ENCODE results near the gene GRAMD4.

The GRAMD4 gene

DNA sequence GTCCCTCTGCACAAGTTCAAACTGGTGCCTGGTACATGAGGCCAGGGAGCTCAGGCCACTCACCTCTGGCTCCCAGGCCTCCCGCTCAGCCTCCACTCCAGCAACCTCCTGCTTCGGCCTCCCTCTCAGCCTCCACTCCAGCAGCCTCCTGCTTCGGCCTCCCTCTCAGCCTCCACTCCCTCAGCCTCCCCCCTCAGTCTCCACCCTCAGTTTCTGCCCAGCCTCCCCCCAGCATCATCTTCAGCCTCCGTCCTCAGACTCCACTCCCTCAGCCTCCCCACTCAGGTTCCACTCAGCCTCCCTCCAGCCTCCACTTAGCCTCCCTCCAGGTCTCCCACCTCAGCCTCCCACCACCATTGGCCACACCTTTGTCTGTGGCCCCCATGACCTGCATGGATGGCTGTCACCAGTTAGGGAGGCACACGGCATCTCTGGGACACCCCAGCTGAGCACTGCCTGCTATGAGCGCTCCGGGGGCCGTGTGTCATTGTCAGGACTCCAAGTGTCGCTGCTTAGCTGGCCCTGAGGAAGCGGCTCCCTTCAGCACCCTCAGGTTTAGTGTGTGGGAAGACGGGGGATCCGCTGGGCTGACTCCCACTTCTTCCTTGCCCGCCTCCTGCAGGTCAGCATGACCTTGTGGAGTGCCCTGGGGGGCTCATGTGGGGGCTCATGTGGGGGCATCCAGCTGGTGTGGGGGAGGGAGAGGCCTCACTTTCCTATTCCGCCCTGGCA is 39.0 kb downstream of the GRAMD4 start:
- FAIRE-seq, result no peak

DNA sequence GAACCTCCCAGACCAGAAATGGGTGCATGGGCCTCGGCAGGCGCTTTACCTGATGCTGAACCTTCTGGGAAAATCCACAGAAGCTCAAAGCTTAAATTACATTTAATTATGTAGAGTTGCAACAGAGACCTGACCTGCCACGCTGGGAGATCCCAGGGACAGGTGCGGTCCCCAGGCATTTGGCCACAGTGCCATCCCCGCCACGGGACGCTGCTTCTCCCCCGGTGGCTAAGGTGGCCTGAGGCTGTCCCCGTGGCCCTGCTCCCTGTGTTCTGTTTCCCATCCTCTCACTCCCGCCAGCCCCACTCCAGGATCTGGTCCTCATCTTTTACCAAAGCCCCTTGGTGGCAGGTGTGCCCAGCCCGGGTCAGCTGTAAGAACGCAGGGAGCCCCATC is 39.6 kb downstream of the GRAMD4 start:
- no peak for FAIRE-seq

DNA sequence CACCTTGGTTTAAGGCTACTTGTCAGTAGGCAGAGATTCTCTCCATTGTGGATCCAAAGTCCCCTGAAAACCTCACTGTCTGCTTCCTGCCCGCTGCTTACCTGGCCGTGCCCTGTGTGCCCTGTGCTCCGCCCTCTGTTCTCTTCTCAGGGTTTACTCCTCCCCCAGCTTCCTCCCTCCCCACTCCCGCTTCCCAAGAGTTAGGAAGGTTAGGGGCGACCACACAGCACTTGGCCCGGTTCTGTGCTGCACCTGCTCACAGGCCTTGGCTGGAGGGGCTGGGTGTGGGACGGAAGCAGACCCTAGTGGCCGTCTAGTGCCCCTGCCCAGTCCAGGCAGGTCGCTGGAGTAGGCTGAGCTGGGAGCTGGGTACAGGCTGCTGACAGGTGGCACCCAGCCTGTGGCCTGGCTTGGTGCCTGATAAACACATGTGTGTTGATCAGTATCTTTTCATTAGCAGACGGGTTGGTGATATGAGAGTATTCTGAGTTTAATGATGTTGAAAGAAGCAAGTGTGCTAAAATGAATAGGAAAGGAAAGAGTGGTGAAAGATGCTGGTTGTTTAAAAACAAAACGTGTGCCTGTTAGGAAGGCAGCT is 40.5 kb downstream of the GRAMD4 start:
- FAIRE-seq, result peak; percentile 78

DNA sequence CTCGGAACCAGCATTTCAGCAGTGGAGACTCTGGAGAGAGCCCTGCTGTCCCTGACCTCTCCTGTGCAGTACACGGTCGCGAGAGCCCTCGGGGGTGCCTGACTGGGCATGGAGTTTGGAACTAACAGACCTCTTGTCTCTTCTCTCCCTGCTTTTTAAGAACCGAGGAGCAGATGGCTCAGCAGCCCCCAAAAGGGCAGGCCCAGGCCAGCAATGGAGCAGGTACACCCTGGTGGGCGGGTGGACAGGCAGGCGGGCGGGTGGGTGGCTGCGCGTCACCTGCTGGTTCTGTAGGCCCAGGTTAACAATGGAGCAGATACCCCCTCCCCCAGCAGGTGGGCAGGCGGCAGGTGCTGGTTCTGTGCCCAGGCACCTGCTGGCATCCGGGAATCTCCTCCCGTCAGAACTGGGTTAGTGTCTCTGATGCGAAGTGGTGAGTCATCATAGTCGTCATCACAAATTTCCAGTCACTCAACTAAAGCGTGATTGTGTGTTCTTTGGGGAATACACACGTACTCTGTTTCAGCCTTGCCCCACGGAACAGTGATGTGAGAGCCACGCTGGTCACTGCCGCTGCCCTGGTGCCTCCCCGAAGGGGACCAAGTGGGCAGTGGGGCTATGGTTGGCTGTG is 41.1 kb downstream of the GRAMD4 start:
- FAIRE-seq, result no peak

DNA sequence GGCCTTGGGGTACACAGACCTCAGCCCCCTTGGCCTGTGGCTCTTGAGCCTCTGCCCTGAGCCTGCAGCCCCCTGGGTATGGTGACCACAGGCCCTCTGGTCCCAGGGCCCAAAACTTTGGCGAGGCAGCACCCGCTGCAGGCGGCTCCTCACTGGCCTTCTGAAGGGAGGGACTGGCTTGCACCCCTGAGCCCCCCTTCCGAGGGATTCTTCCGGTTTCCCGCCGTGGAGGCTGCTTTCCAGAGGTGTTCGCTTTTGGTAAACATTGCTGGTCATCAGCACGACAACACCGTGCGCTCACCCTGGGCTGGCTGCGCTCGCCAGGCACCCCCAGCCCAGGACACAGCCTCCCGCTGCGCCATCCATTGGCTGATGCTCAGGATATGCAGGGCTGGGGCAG is 42.0 kb downstream of the GRAMD4 start:
- FAIRE-seq, result no peak

DNA sequence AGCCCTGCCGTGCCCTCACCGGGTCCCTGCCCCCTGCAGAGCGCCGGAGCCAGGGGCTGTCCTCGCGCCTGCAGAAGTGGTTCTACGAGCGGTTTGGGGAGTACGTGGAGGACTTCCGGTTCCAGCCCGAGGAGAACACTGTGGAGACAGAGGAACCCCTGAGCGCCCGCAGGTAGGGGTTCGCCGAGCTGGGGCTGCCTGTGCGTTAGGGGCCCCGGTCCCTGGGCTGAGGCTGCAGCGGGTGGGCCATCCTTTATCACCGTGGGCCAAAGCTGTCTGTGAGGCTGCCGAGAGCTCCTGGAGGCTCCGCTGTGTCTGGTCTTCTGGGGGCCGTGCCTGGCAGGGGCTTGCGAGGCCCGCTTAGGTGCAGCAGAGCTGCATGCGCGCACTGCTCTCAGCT is 42.8 kb downstream of the GRAMD4 start:
- FAIRE-seq, result no peak

DNA sequence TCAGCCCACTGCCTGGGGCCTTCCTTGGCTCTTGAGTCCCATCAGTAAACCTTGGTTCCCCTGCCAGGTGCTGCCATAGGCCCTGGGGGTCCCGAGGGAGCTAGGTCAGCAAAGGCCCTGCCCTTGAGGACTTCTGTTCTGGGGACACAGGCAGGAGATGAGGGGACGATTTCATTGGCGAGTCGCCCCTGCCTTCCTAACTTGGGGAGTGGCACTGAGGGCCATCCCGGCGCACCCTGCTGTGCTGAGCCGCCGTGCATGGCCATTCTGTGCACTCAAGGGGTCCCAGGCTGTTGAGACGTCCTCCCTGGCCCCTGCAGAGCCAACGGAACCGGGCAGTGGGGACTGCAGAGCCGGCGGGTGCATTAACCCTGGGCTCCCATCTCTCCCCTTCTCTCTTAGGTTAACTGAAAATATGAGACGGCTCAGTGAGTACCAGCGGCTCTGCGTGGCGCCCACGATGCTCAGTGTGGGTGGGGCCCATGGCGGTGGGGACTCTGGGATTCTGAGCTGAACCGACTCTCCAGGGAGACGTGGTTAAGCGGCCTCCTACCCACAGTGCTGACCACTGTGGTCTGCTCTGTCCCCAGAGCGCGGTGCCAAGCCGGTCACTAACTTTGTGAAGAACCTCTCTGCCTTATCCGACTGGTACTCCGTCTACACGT is 43.4 kb downstream of the GRAMD4 start:
- no peak for FAIRE-seq

DNA sequence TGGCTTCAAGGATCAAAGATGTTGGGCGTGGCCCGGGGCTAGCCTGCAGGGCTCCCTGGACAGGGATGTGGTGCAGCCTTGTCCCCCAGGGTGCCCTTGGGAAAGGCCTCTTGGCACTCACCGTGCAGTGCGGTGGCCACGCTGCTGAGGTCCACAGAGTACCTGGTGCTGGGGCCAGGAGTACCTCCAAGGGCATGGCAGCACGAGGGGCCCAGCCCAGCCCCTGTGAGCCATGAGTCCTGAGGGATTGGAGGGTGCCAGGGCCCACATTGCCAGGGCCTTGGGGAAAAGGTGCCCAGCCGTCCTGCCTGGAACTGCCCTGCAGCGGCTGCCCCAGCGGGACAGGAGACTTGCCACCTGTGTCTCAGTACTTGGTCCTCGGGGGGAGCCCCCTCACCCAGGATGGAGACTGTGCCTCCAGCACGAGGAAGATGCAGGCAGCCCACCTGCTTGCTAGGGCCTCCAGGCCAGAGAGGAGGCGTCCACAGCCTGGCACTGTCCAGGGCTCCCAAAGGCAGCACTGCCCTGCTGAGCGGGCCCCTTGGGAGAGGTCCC is 44.2 kb downstream of the GRAMD4 start:
- FAIRE-seq, result no peak

DNA sequence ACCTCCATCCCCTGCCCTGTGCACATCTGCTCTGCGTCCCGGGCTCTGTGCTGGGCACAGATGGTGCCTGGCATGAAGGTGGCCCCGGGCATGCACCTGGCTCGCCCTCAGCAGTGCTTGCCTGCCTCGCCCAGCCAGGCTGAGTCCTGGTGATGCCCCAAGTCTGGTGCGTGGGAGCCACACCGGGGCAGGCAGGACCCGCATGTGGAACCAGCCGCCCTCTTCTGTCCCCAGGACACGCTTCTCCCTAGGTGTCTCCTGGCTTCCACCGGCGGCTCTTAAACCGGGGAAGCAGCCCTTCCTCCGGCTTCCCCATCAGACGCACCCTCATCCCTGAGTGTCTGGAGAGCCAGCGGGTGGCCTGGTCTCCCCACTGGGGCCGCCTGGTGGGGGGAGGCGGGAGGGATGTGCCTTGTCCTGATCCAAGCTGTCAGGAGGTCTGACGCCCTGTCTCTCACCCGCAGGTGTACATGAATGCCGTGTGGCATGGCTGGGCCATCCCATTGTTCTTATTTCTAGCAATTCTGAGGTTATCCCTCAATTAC is 45.0 kb downstream of the GRAMD4 start:
- no peak for FAIRE-seq

DNA sequence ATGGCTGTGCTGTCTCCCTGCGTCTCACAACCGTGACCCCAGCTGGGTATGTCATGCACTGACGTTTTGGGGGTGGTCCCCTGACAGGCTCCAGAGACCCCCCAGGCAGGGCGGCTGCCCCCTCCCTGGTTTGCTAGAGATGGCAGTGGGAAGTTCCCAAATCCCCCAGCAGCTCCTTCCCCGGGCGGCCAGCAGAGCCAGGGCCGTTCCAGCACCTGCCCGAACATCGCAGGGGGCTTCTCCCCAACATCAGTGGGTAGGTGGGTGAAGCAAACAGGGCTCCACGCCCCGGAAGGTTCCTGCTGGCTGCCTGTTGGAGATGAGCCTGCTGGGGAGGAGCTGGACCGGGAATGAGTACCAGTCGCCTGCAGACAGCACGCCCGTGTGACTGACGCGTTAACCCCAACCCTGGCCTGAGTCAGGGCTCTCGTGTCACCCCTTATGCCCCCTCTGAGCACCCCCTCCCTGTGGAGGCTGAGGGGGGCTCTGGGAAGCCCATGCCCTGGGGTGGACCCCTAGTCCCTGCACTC is 45.6 kb downstream of the GRAMD4 start:
- FAIRE-seq, result no peak

DNA sequence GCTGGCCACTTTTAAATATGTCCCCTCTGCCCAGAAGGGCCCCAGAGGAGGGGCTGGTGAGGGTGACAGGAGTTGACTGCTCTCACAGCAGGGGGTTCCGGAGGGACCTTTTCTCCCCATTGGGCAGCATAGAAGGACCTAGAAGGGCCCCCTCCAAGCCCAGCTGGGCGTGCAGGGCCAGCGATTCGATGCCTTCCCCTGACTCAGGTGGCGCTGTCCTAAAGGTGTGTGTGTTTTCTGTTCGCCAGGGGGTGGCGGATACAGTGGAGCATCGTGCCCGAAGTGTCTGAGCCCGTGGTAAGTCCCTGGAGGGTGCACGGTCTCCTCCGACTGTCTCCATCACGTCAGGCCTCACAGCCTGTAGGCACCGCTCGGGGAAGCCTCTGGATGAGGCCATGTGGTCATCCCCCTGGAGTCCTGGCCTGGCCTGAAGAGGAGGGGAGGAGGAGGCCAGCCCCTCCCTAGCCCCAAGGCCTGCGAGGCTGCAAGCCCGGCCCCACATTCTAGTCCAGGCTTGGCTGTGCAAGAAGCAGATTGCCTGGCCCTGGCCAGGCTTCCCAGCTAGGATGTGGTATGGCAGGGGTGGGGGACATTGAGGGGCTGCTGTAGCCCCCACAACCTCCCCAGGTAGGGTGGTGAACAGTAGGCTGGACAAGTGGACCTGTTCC is 46.5 kb downstream of the GRAMD4 start:
- FAIRE-seq, result no peak

DNA sequence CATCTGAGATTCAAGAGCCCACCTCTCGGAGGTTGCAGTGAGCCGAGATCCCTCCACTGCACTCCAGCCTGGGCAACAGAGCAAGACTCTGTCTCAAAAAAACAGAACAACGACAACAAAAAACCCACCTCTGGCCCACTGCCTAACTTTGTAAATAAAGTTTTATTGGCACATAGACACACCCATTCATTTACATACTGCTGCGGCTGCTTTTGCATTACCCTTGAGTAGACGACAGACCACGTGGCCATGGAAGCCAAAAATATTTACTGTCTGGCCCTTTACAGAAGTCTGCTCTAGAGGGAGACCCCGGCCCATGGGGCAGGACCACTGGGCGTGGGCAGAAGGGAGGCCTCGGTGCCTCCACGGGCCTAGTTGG is 47.0 kb downstream of the GRAMD4 start:
- FAIRE-seq, result no peak

DNA sequence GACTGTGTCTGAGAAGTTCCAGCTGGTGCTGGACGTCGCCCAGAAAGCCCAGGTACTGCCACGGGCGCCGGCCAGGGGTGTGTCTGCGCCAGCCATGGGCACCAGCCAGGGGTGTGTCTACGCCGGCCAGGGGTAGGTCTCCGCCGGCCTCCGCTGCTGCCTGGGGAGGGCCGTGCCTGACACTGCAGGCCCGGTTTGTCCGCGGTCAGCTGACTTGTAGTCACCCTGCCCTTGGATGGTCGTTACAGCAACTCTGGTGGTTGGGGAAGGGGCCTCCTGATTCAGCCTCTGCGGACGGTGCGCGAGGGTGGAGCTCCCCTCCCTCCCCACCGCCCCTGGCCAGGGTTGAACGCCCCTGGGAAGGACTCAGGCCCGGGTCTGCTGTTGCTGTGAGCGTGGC is 47.9 kb downstream of the GRAMD4 start:
- no peak for FAIRE-seq

DNA sequence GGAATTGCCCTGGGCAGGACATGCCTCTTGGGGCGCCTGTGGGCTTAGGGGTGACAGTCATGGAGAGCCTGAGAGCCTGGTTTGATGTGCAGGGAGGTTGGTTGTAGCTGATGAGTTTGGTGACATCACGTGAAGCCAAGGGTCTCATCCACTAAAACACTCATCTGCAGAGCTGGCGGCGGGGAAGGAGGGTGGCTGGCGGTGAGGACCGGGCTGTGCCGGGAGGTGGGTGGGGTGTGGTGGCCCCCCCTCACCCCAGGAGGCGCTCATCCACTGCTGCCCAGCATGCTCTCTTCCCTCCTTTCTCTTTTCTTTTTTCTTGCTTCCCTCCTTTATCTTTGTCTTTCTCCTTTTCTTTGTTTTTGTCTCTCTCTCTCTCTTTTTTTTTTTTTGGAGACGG is 49.0 kb downstream of the GRAMD4 start:
- FAIRE-seq, result no peak

DNA sequence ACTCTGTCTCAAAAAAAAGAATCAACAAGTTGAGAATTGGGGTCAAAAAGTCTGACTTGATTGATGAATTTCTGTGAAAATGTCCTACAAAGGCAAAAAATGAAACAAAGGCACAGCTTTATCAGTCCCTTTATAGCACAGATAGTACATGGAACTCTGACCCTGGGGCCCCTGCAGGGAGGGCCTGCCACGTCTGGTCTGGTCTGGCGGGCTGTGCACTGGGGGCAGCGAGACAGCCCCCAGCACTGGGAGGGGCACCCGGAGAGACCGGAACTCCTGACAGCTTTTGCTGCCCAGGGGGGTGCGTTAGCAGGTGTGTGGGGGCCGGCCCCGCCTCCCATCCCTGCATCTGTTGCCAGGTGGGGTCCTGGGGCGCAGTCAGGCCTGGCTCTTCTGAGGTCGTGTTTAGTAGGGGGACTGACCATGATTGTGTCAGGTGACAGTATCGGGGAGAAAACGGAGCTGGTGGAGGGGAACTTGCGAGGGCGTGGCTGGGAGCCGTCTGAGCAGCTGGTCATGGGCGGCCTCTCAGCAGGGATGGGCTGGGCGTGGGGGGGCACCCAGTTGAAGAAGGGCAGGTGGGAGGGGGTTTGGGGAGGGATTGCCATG is 51.7 kb downstream of the GRAMD4 start:
- FAIRE-seq, result no peak

DNA sequence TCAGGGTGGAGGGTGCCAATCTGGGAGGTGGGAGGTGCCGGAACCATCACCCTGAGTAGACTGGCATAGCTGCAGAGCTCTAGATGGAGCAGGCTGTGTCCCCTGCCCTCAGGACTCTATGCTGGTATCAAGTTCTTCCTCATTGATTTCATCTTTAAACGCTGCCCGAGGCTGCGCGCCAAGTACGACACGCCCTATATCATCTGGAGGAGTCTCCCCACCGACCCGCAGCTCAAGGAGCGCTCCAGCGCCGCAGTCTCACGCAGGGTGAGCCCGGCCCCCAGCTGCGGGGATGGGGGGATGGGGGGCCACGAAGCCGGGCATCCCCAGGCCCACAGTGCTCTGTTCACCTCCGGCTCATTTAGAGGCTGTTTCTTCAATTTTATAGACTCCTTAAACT is 52.5 kb downstream of the GRAMD4 start:
- FAIRE-seq, result no peak

DNA sequence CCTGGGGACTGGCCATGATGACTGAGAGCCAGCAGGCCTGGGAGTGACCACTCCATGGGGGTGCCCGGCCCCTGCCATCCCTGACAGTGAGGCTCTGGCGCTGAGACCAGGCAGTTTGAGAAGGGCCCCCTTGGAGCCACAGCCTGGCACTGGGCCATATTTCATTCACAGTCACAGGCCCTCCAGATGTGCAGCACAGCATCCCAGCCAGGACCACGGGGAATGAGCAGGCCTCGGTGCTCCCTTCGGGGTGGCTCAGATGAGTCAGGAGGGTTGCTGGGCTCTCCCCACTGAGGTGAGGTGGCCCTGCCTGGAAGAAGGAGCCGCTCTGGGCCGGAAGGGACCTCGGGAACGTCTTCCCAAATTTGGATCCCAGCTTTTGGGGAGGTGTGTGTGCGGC is 53.0 kb downstream of the GRAMD4 start:
- FAIRE-seq, result no peak

DNA sequence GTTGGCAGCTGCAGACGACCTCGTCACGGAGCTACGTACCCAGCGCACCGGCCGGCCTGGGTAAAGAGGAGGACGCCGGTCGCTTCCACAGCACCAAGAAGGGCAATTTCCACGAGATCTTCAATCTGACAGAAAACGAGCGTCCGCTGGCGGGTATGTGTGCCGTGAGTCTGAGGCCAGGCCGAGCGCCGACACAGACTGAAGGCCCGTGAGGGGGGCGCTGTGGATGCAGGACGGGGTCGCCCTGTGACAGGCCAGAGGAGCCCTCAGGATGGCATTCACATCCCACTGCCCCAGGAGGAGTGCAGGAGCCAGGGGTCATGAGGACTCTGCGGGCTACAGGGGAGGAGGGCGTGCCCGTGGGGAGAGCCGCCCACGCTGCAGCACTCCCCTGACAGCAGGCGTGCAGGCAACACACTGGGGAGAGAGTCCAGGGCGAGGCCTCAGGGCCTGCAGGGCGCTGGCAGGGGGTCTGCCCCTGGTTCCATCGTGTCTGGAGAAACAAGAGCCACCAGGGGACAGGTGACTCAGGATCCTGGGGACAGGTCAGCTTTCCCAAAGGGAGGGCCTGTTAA is 53.6 kb downstream of the GRAMD4 start:
- FAIRE-seq, result no peak

DNA sequence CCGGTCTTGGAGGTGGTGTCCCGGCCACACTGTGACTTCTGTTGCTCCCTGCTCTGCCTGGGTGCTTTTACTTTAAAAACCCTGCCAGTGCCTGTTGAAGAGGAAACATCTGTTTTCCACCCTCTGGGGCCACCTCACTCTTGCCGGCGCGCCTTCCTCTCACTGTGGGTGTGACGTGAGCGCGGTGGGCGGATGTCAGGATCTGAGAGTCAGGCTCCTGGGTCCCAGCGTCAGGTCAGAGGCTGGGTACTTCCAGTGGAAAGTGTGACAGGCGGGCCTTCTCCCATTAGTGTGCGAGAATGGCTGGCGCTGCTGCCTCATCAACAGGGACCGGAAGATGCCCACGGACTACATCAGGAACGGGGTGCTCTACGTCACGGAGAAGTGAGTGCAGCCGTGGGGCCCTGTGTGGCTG is 54.2 kb downstream of the GRAMD4 start:
- FAIRE-seq, result no peak

DNA sequence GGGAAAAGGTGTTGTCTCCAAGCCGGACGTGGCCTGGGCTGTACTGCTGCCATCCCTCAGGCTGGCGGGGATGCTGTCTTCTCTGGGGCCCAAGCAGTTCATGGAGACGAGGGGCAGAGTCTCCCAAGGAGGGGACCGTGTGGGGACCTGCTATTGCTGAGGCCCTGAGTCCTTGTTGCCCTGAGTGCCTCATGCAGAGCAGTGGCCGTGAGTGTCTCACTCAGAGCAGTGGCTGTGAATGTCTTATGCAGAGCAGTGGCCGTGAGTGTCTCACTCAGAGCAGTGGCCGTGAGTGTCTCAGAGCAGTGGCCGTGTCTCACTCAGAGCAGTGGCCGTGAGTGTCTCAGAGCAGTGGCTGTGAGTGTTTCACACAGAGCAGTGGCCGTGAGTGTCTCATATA is 54.7 kb downstream of the GRAMD4 start:
- no peak for FAIRE-seq

DNA sequence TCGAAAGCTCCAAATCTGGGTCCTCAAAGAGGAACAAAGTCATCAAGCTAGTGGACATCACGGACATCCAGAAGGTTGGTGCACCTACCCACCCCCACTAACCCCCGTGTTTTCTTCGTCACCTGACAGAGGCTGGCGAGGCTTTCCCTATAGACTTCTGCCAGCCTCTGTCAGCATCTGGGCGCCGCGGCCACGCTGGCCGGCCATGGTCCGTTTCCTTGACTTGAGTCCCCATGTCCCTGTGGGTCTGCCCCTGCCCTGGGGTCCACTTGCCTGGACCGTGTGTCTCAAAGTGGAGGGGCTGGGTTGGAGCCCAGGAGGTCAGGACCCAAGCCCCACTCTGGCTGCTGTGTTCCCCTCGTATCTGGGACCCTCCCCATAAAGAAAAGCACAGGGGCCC is 55.3 kb downstream of the GRAMD4 start:
- no peak for FAIRE-seq

DNA sequence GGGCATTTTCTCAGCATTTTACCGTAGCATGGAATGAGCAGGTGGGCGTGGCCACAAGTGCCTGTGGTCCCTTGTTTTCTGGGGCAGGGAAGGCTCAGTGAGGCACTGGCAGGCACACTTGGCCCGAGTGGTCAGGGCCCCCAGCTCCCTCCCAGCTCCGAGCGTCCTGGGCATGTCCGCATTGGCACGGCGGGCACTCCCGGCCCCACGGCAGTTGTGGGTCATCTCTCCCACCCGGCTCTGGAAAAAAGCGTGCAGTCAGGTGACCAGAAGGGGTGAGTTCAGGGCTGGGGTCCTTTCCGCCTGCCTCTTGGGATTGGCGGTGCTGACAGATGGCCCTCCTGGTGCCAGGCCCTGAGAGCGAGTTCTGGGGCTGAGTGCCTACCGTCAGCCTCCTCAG is 55.8 kb downstream of the GRAMD4 start:
- no peak for FAIRE-seq

All from islet of Langerhans (tissue), 1 donor.